ENCODE results near the gene CD2. TPM values are rescaled to one million over a fixed set of nuclear protein-coding genes. Genes with fewer than 3 reads are reported as not detected.

The CD2 gene
- total RNA-seq, 2 experiments from 2014 or later, result 150 to 151 TPM

- H3K27me3 Mint-ChIP-seq, result no peaks in the 10 kb centered on the region
- Histone ChIP-seq H3K4me3 (ENCODE audit: low read length) (no peak overlapping the region), H3K27ac (ENCODE audit: low read depth in 1 of 2, low read length in 2 of 2) (no peak overlapping the region), H3K36me3 (ENCODE audit: insufficient read depth, low read length) (no peaks in the 10 kb centered on the region), H3K9me3 (ENCODE audit: control insufficient read depth in 1 of 2, insufficient read depth in 1 of 2, low read length in 2 of 2) (no peaks in the 10 kb centered on the region), H3K4me1 (ENCODE audit: insufficient read depth, low read length) (no peaks in the 10 kb centered on the region), H3K27me3 (ENCODE audit: control insufficient read depth in 1 of 2, insufficient read depth in 2 of 2, low read length in 2 of 2) (no peaks in the 10 kb centered on the region)
- ChIA-PET CTCF (no interaction called here), POLR2A (no interaction called here)
- no peaks in the 10 kb centered on the region for H3K36me3 Mint-ChIP-seq (ENCODE audit: low read depth)
- ATAC-seq (ENCODE audit: poor library complexity), result no peak
- TF ChIP-seq CTCF (IDR thresholded peaks at IDR 0.05), result no peak
- H3K4me1 Mint-ChIP-seq (ENCODE audit: low read depth), result no peaks in the 10 kb centered on the region
- H3K4me3 Mint-ChIP-seq, result no peak overlapping the region
- intact Hi-C loops (cut with DNase I, micrococcal nuclease), result no loop called here
- no peak for DNase-seq
- H3K27ac Mint-ChIP-seq, result no peak overlapping the region
- no peaks in the 10 kb centered on the region for H3K9me3 Mint-ChIP-seq
These were observed 37.8 kb upstream of the CD2 start for GRCh38 chr1:116716391-116716790.

GRCh38 chr1:116717318-116717717, 36.9 kb upstream of the CD2 start:
- no peak for ATAC-seq (ENCODE audit: poor library complexity)
- H3K4me1 Mint-ChIP-seq (ENCODE audit: low read depth), result no peaks in the 10 kb centered on the region

GRCh38 chr1:116720364-116721038, 33.7 kb upstream of the CD2 start:
- Histone ChIP-seq H3K36me3 (ENCODE audit: insufficient read depth, low read length) (no peaks in the 10 kb centered on the region), H3K27ac (ENCODE audit: low read depth in 1 of 2, low read length in 2 of 2) (no peak overlapping the region), H3K4me1 (ENCODE audit: insufficient read depth, low read length) (no peaks in the 10 kb centered on the region), H3K27me3 (ENCODE audit: control insufficient read depth in 1 of 2, insufficient read depth in 2 of 2, low read length in 2 of 2) (no peaks in the 10 kb centered on the region), H3K4me3 (ENCODE audit: low read length) (no peak overlapping the region), H3K9me3 (ENCODE audit: control insufficient read depth in 1 of 2, insufficient read depth in 1 of 2, low read length in 2 of 2) (no peaks in the 10 kb centered on the region)
- Mint-ChIP-seq H3K27me3 (no peaks in the 10 kb centered on the region), H3K9me3 (no peaks in the 10 kb centered on the region), H3K4me3 (no peak overlapping the region), H3K4me1 (ENCODE audit: low read depth) (peaks cover 5% of the 10 kb centered on the region), H3K27ac (no peak overlapping the region), H3K36me3 (ENCODE audit: low read depth) (no peaks in the 10 kb centered on the region)
- intact Hi-C loops (cut with DNase I, micrococcal nuclease), result loop anchor here in 1 of 2 experiments (5.0 kb wide), 1 partner anchor 148 kb away; the partner anchor contains the start of gene CD58
- ATAC-seq (ENCODE audit: poor library complexity) (no peak), DNase-seq (no peak)
- TF ChIP-seq CTCF (IDR thresholded peaks at IDR 0.05), result no peak
- ChIA-PET POLR2A (no interaction called here), CTCF (no interaction called here)

More at GRCh38 chr1:116717318-116717717, 36.9 kb upstream of the CD2 start:
- Histone ChIP-seq H3K9me3 (ENCODE audit: control insufficient read depth in 1 of 2, insufficient read depth in 1 of 2, low read length in 2 of 2) (no peaks in the 10 kb centered on the region), H3K4me1 (ENCODE audit: insufficient read depth, low read length) (no peaks in the 10 kb centered on the region), H3K27me3 (ENCODE audit: control insufficient read depth in 1 of 2, insufficient read depth in 2 of 2, low read length in 2 of 2) (no peaks in the 10 kb centered on the region), H3K4me3 (ENCODE audit: low read length) (no peak overlapping the region), H3K27ac (ENCODE audit: low read depth in 1 of 2, low read length in 2 of 2) (no peak overlapping the region), H3K36me3 (ENCODE audit: insufficient read depth, low read length) (no peaks in the 10 kb centered on the region)
- DNase-seq, result no peak
- CTCF ChIA-PET, result interaction anchor here (0.6 to 0.9 kb wide), 2 partner anchors 127 to 562 kb away, joined by 3 read pairs; no protein-coding TSS in a partner anchor
- intact Hi-C loops (cut with DNase I, micrococcal nuclease), result no loop called here
- TF ChIP-seq CTCF (IDR thresholded peaks at IDR 0.05), result no peak
- no peaks in the 10 kb centered on the region for H3K27me3 Mint-ChIP-seq
- no peaks in the 10 kb centered on the region for H3K9me3 Mint-ChIP-seq
- POLR2A ChIA-PET, result no interaction called here
- H3K27ac Mint-ChIP-seq, result no peak overlapping the region
- H3K36me3 Mint-ChIP-seq (ENCODE audit: low read depth), result no peaks in the 10 kb centered on the region
- H3K4me3 Mint-ChIP-seq, result no peak overlapping the region
